HepG2 (cell line): ENCODE data around the gene SHMT1. TPM values are rescaled to one million over a fixed set of nuclear protein-coding genes. Genes with fewer than 3 reads are reported as not detected.

ENCODE experiments used
- AGO1 ChIP-seq: fragments of 200-400 bp; formaldehyde crosslinking; IDR thresholded peaks from 2 replicates; pipeline ENCODE4 v1.6.1; 2017; ENCODE audit warnings: mild to moderate bottlenecking, low read depth, low read length, moderate library complexity; ENCODE audit not compliant: poor library complexity, severe bottlenecking
- ARID5B ChIP-seq: IDR thresholded peaks from 2 replicates; pipeline ENCODE4 v1.4.0; 2020; ENCODE audit warnings: mild to moderate bottlenecking, missing genetic modification reagents
- CAMTA2 ChIP-seq: sonication (generic); formaldehyde crosslinking; IDR thresholded peaks from 2 replicates; pipeline ENCODE4 v1.4.0; 2020; ENCODE audit warnings: mild to moderate bottlenecking, missing genetic modification reagents, borderline replicate concordance
- CEBPG ChIP-seq: IDR thresholded peaks from 2 replicates; pipeline ENCODE4 v1.6.1; 2016
- CTCF ChIP-seq: sonication (generic); formaldehyde crosslinking; IDR thresholded peaks from 2 replicates; pipeline ENCODE4 v1.5.0; 2020; ENCODE audit warnings: mild to moderate bottlenecking, missing genetic modification reagents, moderate library complexity
- EZH2 ChIP-seq: conservative IDR thresholded peaks from 2 replicates; pipeline ENCODE4 v1.6.1; 2012; ENCODE audit warnings: mild to moderate bottlenecking, low read depth, low read length, moderate library complexity
- FOXC1 ChIP-seq: sonication (generic); formaldehyde crosslinking; IDR thresholded peaks from 2 replicates; pipeline ENCODE4 v1.8.0; 2022; ENCODE audit warnings: mild to moderate bottlenecking, missing genetic modification reagents, borderline replicate concordance
- IRF9 ChIP-seq: sonication (generic); formaldehyde crosslinking; IDR thresholded peaks from 2 replicates; pipeline ENCODE4 v1.8.0; 2022; ENCODE audit warnings: missing genetic modification reagents, mild to moderate bottlenecking, borderline replicate concordance
- KLF16 ChIP-seq, 2 experiments: sonication (generic) in 1 of 2; formaldehyde crosslinking in 1 of 2; IDR thresholded peaks; 2 replicates each; pipeline versions ENCODE4 v1.6.1 to v1.8.0; 2016 to 2023; ENCODE audit warnings: missing genetic modification reagents in 2 of 2, missing compliant biosample characterization in 1 of 2
- PLRG1 ChIP-seq: fragments of 450-650 bp; conservative IDR thresholded peaks from 2 replicates; pipeline ENCODE4 v1.6.1; 2016
- REL ChIP-seq: sonication (generic); formaldehyde crosslinking; conservative IDR thresholded peaks from 2 replicates; pipeline ENCODE4 v1.8.0; 2022; ENCODE audit warnings: mild to moderate bottlenecking, missing genetic modification reagents, moderate library complexity
- SRSF1 ChIP-seq: fragments of 200-400 bp; formaldehyde crosslinking; optimal IDR thresholded peaks from 2 replicates; pipeline ENCODE3; 2017; ENCODE audit warnings: mild to moderate bottlenecking, low read depth, low read length, moderate library complexity
- ZNF30 ChIP-seq: sonication (generic); formaldehyde crosslinking; IDR thresholded peaks from 2 replicates; pipeline ENCODE4 v1.5.0; 2020; ENCODE audit warnings: mild to moderate bottlenecking, missing genetic modification reagents
- ZNF362 ChIP-seq: sonication (generic); formaldehyde crosslinking; IDR thresholded peaks from 2 replicates; pipeline ENCODE4 v1.4.0; 2020; ENCODE audit warnings: missing genetic modification reagents, mild to moderate bottlenecking, borderline replicate concordance
- ZNF503 ChIP-seq: sonication (generic); formaldehyde crosslinking; IDR thresholded peaks from 2 replicates; pipeline ENCODE4 v1.4.0; 2020; ENCODE audit warnings: missing genetic modification reagents
- ZNF598 ChIP-seq: sonication (generic); formaldehyde crosslinking; IDR thresholded peaks from 2 replicates; pipeline ENCODE4 v1.5.1; 2020; ENCODE audit warnings: mild to moderate bottlenecking, missing genetic modification reagents, borderline replicate concordance
- ZNF670 ChIP-seq: sonication (generic); formaldehyde crosslinking; IDR thresholded peaks from 2 replicates; pipeline ENCODE4 v1.8.0; 2022; ENCODE audit warnings: mild to moderate bottlenecking, missing genetic modification reagents, borderline replicate concordance
- ZSCAN20 ChIP-seq: sonication (generic); formaldehyde crosslinking; IDR thresholded peaks from 2 replicates; pipeline ENCODE4 v1.4.0; 2020; ENCODE audit warnings: missing genetic modification reagents, mild to moderate bottlenecking, borderline replicate concordance
- polyA plus RNA-seq, 8 experiments: library from polyadenylated mRNA; depleted of rRNA in 3 of 8; stranded (reverse) in 7 of 8; unstranded in 1 of 8; fragments of >200 nt; fragmentation: Illumina TruSeq in 4 of 8; extraction: Trizol in 4 of 8; gene quantifications; 2 replicates each; pipeline versions ENCODE4 v1.2.1 to v1.2.3, GENCODE V29; 2011 to 2016; ENCODE audit warnings: low read depth in 4 of 8, missing spikeins in 1 of 8, mixed read lengths in 1 of 8; ENCODE audit not compliant: insufficient read depth in 1 of 8
- total RNA-seq, 5 experiments: library from RNA; depleted of rRNA; stranded (reverse); fragments of >200 nt; fragmentation: Illumina TruSeq; extraction: Trizol; gene quantifications; 2 replicates each; pipeline ENCODE4 v1.2.3, GENCODE V29; 2016; ENCODE audit warnings: low read depth in 1 of 5

The SHMT1 gene
- total and polyA plus RNA-seq, 2 of the 13 experiments (the other 11 are each of a cell fraction or from before 2014, with no cell fraction given) = 21.3 to 48.8 TPM

- TF ChIP-seq ZNF362 (CRISPR knock-in tag) (no peak), EZH2 (no peak), ZNF670 (CRISPR knock-in tag) (0 out of 2 replicates have a peak, but pooled peaks have one; percentile 47), REL (CRISPR knock-in tag) (peak; percentile 64; the same call in 1 of the 2 replicates), FOXC1 (peak; percentile 70; the same call in 1 of the 2 replicates), ZSCAN20 (CRISPR knock-in tag) (0 out of 2 replicates have a peak, but pooled peaks have one; percentile 63), IRF9 (CRISPR knock-in tag) (no peak; the same call in 1 of the 2 replicates), ZNF30 (CRISPR knock-in tag) (0 out of 2 replicates have a peak, but pooled peaks have one; percentile 79), ZNF503 (peak; percentile 29; the same call in 1 of the 2 replicates), ZNF598 (0 out of 2 replicates have a peak, but pooled peaks have one; percentile 10), CAMTA2 (0 out of 2 replicates have a peak, but pooled peaks have one; percentile 55), PLRG1 (no peak), CEBPG (CRISPR knock-in tag) (no peak), ARID5B (CRISPR knock-in tag) (no peak), SRSF1 (peak; percentile 21), AGO1 (no peak), CTCF (CRISPR knock-in tag) (0 out of 2 replicates have a peak, but pooled peaks have one; percentile 4), KLF16 (CRISPR knock-in tag; IDR thresholded peaks at IDR 0.05) (no peak; a peak in 1 of 4 replicates)
Measured at GRCh38 chr17:18314059-18314730, 49.2 kb downstream of the SHMT1 start (continued).
